ENCODE results near the gene CBX6.
A peak's percentile ranks its signal among the peaks of the same experiment; 100 is the strongest.

Gene CBX6

GRCh38 chr22:38868886-38869381, 3.1 kb downstream of the CBX6 start:
- TF ChIP-seq CTCF (IDR thresholded peaks at IDR 0.05; ENCODE audit: insufficient read depth, missing control alignments): peak; percentile 82
- no peak for DNase-seq (ENCODE audit: insufficient read length, low spot score)
- no peak for FAIRE-seq

GRCh38 chr22:38868286-38868721, 3.7 kb downstream of the CBX6 start:
- TF ChIP-seq CTCF (IDR thresholded peaks at IDR 0.05; ENCODE audit: insufficient read depth, missing control alignments): no peak
- DNase-seq (ENCODE audit: insufficient read length, low spot score) (no peak), FAIRE-seq (no peak)

- TF ChIP-seq CTCF (IDR thresholded peaks at IDR 0.05; ENCODE audit: insufficient read depth, missing control alignments): no peak
These were observed 4.3 kb downstream of the CBX6 start for GRCh38 chr22:38867471-38868285.

GRCh38 chr22:38867124-38867455, 4.9 kb downstream of the CBX6 start:
- no peak for TF ChIP-seq CTCF (IDR thresholded peaks at IDR 0.05; ENCODE audit: insufficient read depth, missing control alignments)
- DNase-seq (ENCODE audit: insufficient read length, low spot score) (no peak), FAIRE-seq (no peak)

More at GRCh38 chr22:38867471-38868285, 4.3 kb downstream of the CBX6 start:
- DNase-seq (ENCODE audit: insufficient read length, low spot score) (no peak), FAIRE-seq (no peak)

GRCh38 chr22:38866399-38867123, 5.5 kb downstream of the CBX6 start:
- DNase-seq (ENCODE audit: insufficient read length, low spot score): no peak
- no peak for FAIRE-seq
- TF ChIP-seq CTCF (IDR thresholded peaks at IDR 0.05; ENCODE audit: insufficient read depth, missing control alignments): no peak

GRCh38 chr22:38866024-38866398, 6.0 kb downstream of the CBX6 start:
- FAIRE-seq: no peak

More at GRCh38 chr22:38866024-38866398, 6.0 kb downstream of the CBX6 start:
- DNase-seq (ENCODE audit: insufficient read length, low spot score): no peak
- TF ChIP-seq CTCF (IDR thresholded peaks at IDR 0.05; ENCODE audit: insufficient read depth, missing control alignments): no peak

All from D721Med (cell line).